ENCODE results near the gene ENOSF1.

ENOSF1 gene

GRCh38 chr18:634551-635045, 77.8 kb downstream of the ENOSF1 start:
- no peak for DNase-seq (ENCODE audit: low spot score)

- no peak for DNase-seq (ENCODE audit: low spot score)
Measured at GRCh38 chr18:631560-631959, 80.9 kb downstream of the ENOSF1 start.

- no peak for DNase-seq (ENCODE audit: low spot score)
Measured at GRCh38 chr18:629269-630150, 82.9 kb downstream of the ENOSF1 start.

- DNase-seq (ENCODE audit: low spot score), result no peak
Measured at GRCh38 chr18:627231-627630, 85.2 kb downstream of the ENOSF1 start.

GRCh38 chr18:623761-624620, 88.4 kb downstream of the ENOSF1 start:
- peak; percentile 51 for DNase-seq (ENCODE audit: low spot score)

- no peak for DNase-seq (ENCODE audit: low spot score)
Measured at GRCh38 chr18:622289-622688, 90.1 kb downstream of the ENOSF1 start.

GRCh38 chr18:621291-622043, 91.0 kb downstream of the ENOSF1 start:
- DNase-seq (ENCODE audit: low spot score), result no peak

Data from HuH-7 (cell line).